Fibroblast of pulmonary artery (primary cell): ENCODE measurements around the gene ZDHHC14.
A peak's percentile ranks its signal among the peaks of the same experiment; 100 is the strongest.
"Not testable (repeated sequence)": the region's sequence is repeated elsewhere in the genome, so short reads cannot be mapped to it uniquely, and the experiment has no call there.

Experiments
- DNase-seq: peaks from one replicate; pipeline ENCODE4 v3.0.0-alpha.2; 2010; ENCODE audit warnings: low read depth
- H3K4me3 ChIP-seq: replicated peaks from 2 replicates; pipeline ENCODE4 v1.5.1; 2011; ENCODE audit warnings: low read depth, mild to moderate bottlenecking, control low read depth, low read length, moderate library complexity
- TF ChIP-seq, protein P1 (sequence below): IDR thresholded peaks from 2 replicates; pipeline ENCODE4 v1.5.1; 2011; ENCODE audit warnings: mild to moderate bottlenecking, control low read depth, low read length, inconsistent platforms; ENCODE audit errors: missing control alignments

Gene ZDHHC14

DNA sequence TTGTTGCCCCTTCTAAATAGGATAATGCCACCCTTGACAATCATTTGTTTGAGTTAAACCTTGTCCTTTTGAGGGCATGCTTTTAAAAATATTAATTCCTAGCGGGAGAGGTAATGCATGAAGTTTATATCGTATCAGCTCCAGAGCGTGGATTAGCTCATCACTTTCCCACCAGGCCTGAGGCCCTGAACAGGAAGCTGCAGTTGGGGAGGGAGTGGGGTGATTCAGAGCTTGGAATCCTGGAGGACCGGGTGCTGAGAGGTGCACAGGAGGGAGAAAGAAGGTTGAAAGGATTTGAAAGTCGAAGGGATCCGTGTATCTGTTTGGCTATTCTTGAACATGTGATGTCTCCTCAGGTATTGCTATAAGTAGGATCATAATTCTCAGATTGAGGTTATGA is 25.0 kb downstream of the ZDHHC14 start:
- TF ChIP-seq, protein P1, sequence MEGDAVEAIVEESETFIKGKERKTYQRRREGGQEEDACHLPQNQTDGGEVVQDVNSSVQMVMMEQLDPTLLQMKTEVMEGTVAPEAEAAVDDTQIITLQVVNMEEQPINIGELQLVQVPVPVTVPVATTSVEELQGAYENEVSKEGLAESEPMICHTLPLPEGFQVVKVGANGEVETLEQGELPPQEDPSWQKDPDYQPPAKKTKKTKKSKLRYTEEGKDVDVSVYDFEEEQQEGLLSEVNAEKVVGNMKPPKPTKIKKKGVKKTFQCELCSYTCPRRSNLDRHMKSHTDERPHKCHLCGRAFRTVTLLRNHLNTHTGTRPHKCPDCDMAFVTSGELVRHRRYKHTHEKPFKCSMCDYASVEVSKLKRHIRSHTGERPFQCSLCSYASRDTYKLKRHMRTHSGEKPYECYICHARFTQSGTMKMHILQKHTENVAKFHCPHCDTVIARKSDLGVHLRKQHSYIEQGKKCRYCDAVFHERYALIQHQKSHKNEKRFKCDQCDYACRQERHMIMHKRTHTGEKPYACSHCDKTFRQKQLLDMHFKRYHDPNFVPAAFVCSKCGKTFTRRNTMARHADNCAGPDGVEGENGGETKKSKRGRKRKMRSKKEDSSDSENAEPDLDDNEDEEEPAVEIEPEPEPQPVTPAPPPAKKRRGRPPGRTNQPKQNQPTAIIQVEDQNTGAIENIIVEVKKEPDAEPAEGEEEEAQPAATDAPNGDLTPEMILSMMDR: no peak
- peak; percentile 82 for DNase-seq

DNA sequence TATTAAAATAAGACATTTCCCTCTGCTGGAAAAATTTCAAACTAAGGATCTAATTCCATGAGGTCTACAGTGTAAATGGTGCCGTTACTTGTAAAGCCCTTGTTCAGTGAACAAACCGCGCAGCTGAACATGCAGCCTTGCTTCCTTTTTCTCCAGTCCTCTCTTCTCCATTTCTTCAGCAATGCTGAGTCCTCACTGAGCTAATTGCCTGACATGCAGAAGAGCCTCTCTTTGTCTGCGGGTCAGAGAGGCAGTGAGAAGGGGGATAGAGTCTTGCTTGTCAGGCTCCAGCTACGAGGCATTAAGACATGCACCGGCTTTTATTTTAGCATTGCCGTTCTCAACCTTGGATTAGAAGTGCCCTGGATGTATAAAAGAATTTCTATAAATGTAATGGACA is 25.7 kb downstream of the ZDHHC14 start:
- TF ChIP-seq, protein P1: no peak
- no peak for DNase-seq
- no peak overlapping the region for H3K4me3 ChIP-seq

More for the DNA sequence above, 25.0 kb downstream of the ZDHHC14 start:
- H3K4me3 ChIP-seq: no peak overlapping the region

DNA sequence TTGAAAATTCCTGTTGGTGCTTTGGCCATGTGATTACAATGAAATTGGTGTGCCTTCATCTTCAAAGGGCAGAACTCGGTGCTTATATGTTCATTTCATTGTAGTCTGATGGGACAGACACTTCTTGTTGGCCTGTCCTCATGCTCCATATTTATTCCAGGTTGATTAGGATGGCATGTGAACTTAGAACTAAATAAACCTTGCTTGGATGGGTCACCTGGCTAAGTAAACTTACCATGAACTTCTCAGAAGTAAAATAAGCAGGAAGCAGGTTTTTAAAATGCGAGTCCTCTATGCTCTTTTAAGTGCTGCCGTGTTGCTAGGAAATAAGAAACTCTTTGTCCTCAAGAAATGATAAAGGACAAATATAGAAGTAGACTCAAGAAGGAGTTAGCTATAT is 26.7 kb downstream of the ZDHHC14 start:
- no peak for DNase-seq
- TF ChIP-seq, protein P1: no peak
- H3K4me3 ChIP-seq: no peak overlapping the region

DNA sequence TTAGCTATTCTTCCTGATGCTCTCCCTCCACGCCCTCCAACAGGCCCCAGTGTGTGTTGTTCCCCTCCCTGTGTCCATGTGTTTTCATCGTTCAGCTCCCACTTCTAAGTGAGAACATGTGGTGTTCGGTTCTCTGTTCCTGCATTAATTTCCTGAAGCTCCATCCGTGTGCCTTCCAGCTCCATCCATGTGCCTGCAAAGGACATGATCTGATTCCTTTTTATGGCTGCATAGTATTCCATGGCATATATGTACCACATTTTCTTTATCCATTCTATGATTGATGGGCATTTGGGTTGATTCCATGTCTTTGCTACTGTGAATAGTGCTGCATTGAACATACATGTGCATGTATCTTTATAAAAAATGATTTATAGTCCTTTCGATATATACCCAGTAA is 27.4 kb downstream of the ZDHHC14 start:
- not testable (repeated sequence) for H3K4me3 ChIP-seq, DNase-seq

DNA sequence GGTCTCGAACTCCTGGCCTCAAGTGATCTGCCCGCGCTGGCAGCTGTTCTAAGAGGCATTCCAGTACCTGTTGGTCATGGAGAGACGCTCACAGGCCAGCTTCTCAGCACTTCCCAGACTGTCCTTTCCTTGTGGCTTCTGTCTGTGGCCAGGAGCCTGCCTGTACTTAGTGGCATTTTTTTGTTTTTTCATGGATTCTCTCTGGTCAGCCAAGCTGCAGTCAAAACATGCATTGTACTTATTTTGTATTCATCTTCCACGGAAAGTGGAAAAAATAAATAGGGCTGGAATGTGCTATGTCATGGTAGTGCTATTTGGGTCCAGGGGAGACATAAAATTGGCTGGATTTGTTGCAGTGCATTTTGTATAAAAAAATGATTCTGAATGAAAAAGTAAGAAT is 29.1 kb downstream of the ZDHHC14 start:
- no peak overlapping the region for H3K4me3 ChIP-seq
- TF ChIP-seq, protein P1: no peak
- peak; percentile 37 for DNase-seq

DNA sequence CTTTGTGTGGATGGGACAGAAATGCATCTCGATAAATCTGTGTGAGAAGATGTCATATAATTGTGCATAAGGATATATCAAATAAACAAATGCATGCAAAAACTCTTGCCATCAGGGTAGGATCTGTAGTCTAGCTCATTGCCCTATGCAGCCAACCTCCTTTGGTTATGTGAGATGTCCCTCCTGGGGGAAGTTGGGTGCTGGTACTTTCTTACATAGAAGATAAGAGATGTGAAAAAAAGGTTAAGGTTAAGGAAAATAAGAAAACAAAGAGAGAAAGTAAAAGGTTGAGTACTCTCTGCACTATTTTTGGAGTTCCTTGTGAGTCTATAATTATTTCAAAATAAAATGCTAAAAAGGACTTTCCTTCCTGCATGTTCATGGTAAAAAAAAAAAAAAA is 30.4 kb downstream of the ZDHHC14 start:
- TF ChIP-seq, protein P1: no peak
- no peak for DNase-seq
- H3K4me3 ChIP-seq: no peak overlapping the region

DNA sequence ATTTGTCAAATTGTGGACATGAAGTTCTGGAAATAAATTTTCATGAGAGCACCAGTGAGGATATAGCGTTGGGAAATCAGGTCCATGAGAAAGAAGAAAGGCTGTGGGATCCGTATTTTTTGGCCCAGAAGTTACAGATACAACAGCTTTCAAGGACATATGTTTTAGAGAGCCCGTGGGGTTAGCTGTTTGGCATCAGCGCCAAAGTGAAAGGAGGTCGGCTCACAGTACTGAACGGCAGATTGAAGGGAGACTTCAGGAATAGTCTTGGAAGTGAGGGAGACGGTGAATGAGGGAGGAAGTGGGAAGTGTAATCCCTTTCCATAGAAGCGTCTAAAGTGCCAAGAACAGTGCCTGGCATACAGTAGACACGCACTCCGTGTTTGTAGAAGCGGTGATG is 31.8 kb downstream of the ZDHHC14 start:
- H3K4me3 ChIP-seq: no peak overlapping the region
- TF ChIP-seq, protein P1: no peak
- no peak for DNase-seq
